Lung (tissue), 12 donors: Measurements from ENCODE around the gene C6orf62. TPM values are rescaled to one million over a fixed set of nuclear protein-coding genes. Genes with fewer than 3 reads are reported as not detected.
"Not testable (repeated sequence)": the region's sequence is repeated elsewhere in the genome, so short reads cannot be mapped to it uniquely, and the experiment has no call there.

Experiments
- ATAC-seq: fragments of 200-7000 bp; cut with Tn5 transposase; one replicate; pipeline ENCODE4 v1.9.1; 2020; ENCODE audit warnings: moderate number of reproducible peaks; ENCODE audit not compliant: insufficient read depth, low FRiP score
- DNase-seq, 3 donors: peaks; one replicate each; pipeline ENCODE4 v3.0.0-alpha.2; 2013 to 2017
- H3K27ac ChIP-seq, 2 donors: one replicate each; pipeline ENCODE4 v1.5.1; 2013; ENCODE audit warnings: mild to moderate bottlenecking in 2 of 2, moderate library complexity in 2 of 2, control low read depth in 1 of 2, inconsistent platforms in 1 of 2, low read depth in 1 of 2, low read length in 1 of 2
- H3K27me3 ChIP-seq, 3 donors: one replicate each; pipeline ENCODE4 v1.5.1; 2013; ENCODE audit warnings: low read length in 2 of 3; ENCODE audit not compliant: control insufficient read depth in 3 of 3, insufficient read depth in 3 of 3
- H3K36me3 ChIP-seq, 4 donors: one replicate each; pipeline ENCODE4 v1.5.1; 2013; ENCODE audit warnings: low read length in 4 of 4, mild to moderate bottlenecking in 1 of 4, moderate library complexity in 1 of 4; ENCODE audit not compliant: control insufficient read depth in 4 of 4, insufficient read depth in 4 of 4
- H3K4me1 ChIP-seq, 5 donors: one replicate each; pipeline ENCODE4 v1.5.1; 2013; ENCODE audit warnings: low read length in 5 of 5, mild to moderate bottlenecking in 2 of 5, moderate library complexity in 1 of 5; ENCODE audit not compliant: control insufficient read depth in 5 of 5, insufficient read depth in 5 of 5
- H3K4me3 ChIP-seq: one replicate; pipeline ENCODE4 v1.5.1; 2013; ENCODE audit warnings: mild to moderate bottlenecking, control low read depth, moderate library complexity
- H3K9ac ChIP-seq, 2 donors: one replicate each; pipeline ENCODE4 v1.5.1; 2013; ENCODE audit warnings: low read length in 2 of 2, control low read depth in 1 of 2; ENCODE audit not compliant: insufficient read depth in 1 of 2
- H3K9me3 ChIP-seq, 4 donors: one replicate each; pipeline ENCODE4 v1.5.1; 2013; ENCODE audit warnings: low read length in 3 of 4, mild to moderate bottlenecking in 1 of 4, moderate library complexity in 1 of 4; ENCODE audit not compliant: control insufficient read depth in 4 of 4, insufficient read depth in 3 of 4
- CTCF ChIP-seq: IDR thresholded peaks from 2 replicates; pipeline ENCODE4 v1.5.1; 2012; ENCODE audit warnings: mild to moderate bottlenecking; ENCODE audit errors: control extremely low read depth, extremely low read depth
- WGBS, 2 donors: extraction: QIAGEN DNeasy Blood & Tissue Kit; methylation state at CpG; one replicate each; pipeline ENCODE4 v1.1.7; 2013; 5-methylcytosine and 5-hydroxymethylcytosine counted together
- polyA plus RNA-seq, 2 donors: library from polyadenylated mRNA; stranded (reverse); fragments of 200-250 nt; gene quantifications; one replicate each; pipeline ENCODE4 v1.2.1, GENCODE V29; 2013
- total RNA-seq, 2 donors: library from RNA; depleted of rRNA in 1 of 2; stranded (reverse); fragments of >200 nt in 1 of 2; gene quantifications; one replicate each; pipeline ENCODE4 v1.2.1, GENCODE V29; 2014 to 2021
- donor health status: control.
- donor health status: control.
- donor health status: Bipolar disorder and iron deficiency.
- donor health status: healthy.
- donor health status: DM: yes; HTN: yes; CAD: no.

The C6orf62 gene
- total and polyA plus RNA-seq, 4 donors: 71.8 to 123 (median 80.1) TPM

GRCh38 chr6:24695635-24696034 is 23.3 kb downstream of the C6orf62 start:
- peak; percentile 34 for TF ChIP-seq CTCF
- not testable (repeated sequence) for H3K36me3 ChIP-seq, H3K9me3 ChIP-seq, H3K27me3 ChIP-seq, H3K9ac ChIP-seq, H3K4me1 ChIP-seq, H3K27ac ChIP-seq, ATAC-seq, H3K4me3 ChIP-seq
- WGBS, 2 donors: 28 to 37% methylated on average over 8 of the region's 8 CpGs
- peak in 2 of 3 donors; percentile 46 to 54 for DNase-seq

- no peak for DNase-seq
- ATAC-seq: no peak
- Histone ChIP-seq H3K9me3 (no peaks in the 10 kb centered on the region), H3K27me3 (no peaks in the 10 kb centered on the region), H3K36me3 (peaks cover 0 to 3% (median under 1%) of the 10 kb centered on the region in 4 donors), H3K27ac (no peak overlapping the region), H3K9ac (no peak overlapping the region), H3K4me1 (peaks cover 0 to 7% (median 0%) of the 10 kb centered on the region in 5 donors), H3K4me3 (no peak overlapping the region)
- TF ChIP-seq CTCF: no peak
- 92 to 98% methylated on average over 1 of the region's 1 CpG for WGBS, 2 donors
Observed at GRCh38 chr6:24694198-24694597, 24.8 kb downstream of the C6orf62 start.

GRCh38 chr6:24692848-24693592 is 25.9 kb downstream of the C6orf62 start:
- DNase-seq (no peak), ATAC-seq (no peak)
- Histone ChIP-seq H3K27ac (no peak overlapping the region), H3K4me3 (no peak overlapping the region), H3K4me1 (peaks cover 0 to 7% (median 0%) of the 10 kb centered on the region in 5 donors), H3K27me3 (no peaks in the 10 kb centered on the region), H3K9ac (no peak overlapping the region), H3K9me3 (no peaks in the 10 kb centered on the region), H3K36me3 (peaks cover 0 to 3% (median 2%) of the 10 kb centered on the region in 4 donors)
- 91 to 97% methylated on average over 2 of the region's 2 CpGs for WGBS, 2 donors
- TF ChIP-seq CTCF: no peak
